Measurements from ENCODE around the gene TESK2. TPM values are rescaled to one million over a fixed set of nuclear protein-coding genes. Genes with fewer than 3 reads are reported as not detected.

Gene TESK2
- total and polyA plus RNA-seq, 4 donors: 3.8 to 8.1 (median 5.0) TPM

- no peaks in the 10 kb centered on the region for H3K4me1 ChIP-seq (ENCODE audit: control insufficient read depth in 1 of 2, insufficient read depth in 2 of 2, low read length in 2 of 2)
- no peak overlapping the region for H3K27ac ChIP-seq (ENCODE audit: low read depth in 1 of 2, low read length in 2 of 2)
- no peaks in the 10 kb centered on the region for H3K27me3 ChIP-seq (ENCODE audit: control insufficient read depth in 1 of 2, insufficient read depth in 2 of 2, low read length in 1 of 2)
- H3K9me3 ChIP-seq (ENCODE audit: control insufficient read depth, low read length): no peaks in the 10 kb centered on the region
- ATAC-seq (ENCODE audit: low FRiP score) (no peak), DNase-seq (no peak)
- H3K36me3 ChIP-seq (ENCODE audit: control insufficient read depth in 1 of 2, insufficient read depth in 2 of 2, low read length in 1 of 2): no peaks in the 10 kb centered on the region
- intact Hi-C loops (cut with DNase I): no loop called here
- no peak overlapping the region for H3K4me3 ChIP-seq (ENCODE audit: low read length in 2 of 2)
- WGBS, 2 donors: 93 to 94% methylated on average over 7 of the region's 7 CpGs
Measured at GRCh38 chr1:45443580-45444446, 47.1 kb downstream of the TESK2 start.

- DNase-seq (no peak), ATAC-seq (ENCODE audit: low FRiP score) (no peak)
- Histone ChIP-seq H3K4me1 (ENCODE audit: control insufficient read depth in 1 of 2, insufficient read depth in 2 of 2, low read length in 2 of 2) (no peaks in the 10 kb centered on the region), H3K9me3 (ENCODE audit: control insufficient read depth, low read length) (no peaks in the 10 kb centered on the region), H3K27me3 (ENCODE audit: control insufficient read depth in 1 of 2, insufficient read depth in 2 of 2, low read length in 1 of 2) (no peaks in the 10 kb centered on the region), H3K36me3 (ENCODE audit: control insufficient read depth in 1 of 2, insufficient read depth in 2 of 2, low read length in 1 of 2) (no peaks in the 10 kb centered on the region), H3K27ac (ENCODE audit: low read depth in 1 of 2, low read length in 2 of 2) (no peak overlapping the region), H3K4me3 (ENCODE audit: low read length in 2 of 2) (no peak overlapping the region)
- 12 to 17% methylated on average over 3 of the region's 3 CpGs for WGBS, 2 donors
- intact Hi-C loops (cut with DNase I): no loop called here
Measured at GRCh38 chr1:45442272-45442671, 48.7 kb downstream of the TESK2 start.

- no peaks in the 10 kb centered on the region for H3K27me3 ChIP-seq (ENCODE audit: control insufficient read depth in 1 of 2, insufficient read depth in 2 of 2, low read length in 1 of 2)
- intact Hi-C loops (cut with DNase I): no loop called here
- H3K36me3 ChIP-seq (ENCODE audit: control insufficient read depth in 1 of 2, insufficient read depth in 2 of 2, low read length in 1 of 2): no peaks in the 10 kb centered on the region
- DNase-seq: no peak
- ATAC-seq (ENCODE audit: low FRiP score): no peak
- H3K27ac ChIP-seq (ENCODE audit: low read depth in 1 of 2, low read length in 2 of 2): no peak overlapping the region
- H3K9me3 ChIP-seq (ENCODE audit: control insufficient read depth, low read length): no peaks in the 10 kb centered on the region
- H3K4me1 ChIP-seq (ENCODE audit: control insufficient read depth in 1 of 2, insufficient read depth in 2 of 2, low read length in 2 of 2): no peaks in the 10 kb centered on the region
- no peak overlapping the region for H3K4me3 ChIP-seq (ENCODE audit: low read length in 2 of 2)
Measured at GRCh38 chr1:45437323-45437722, 53.6 kb downstream of the TESK2 start.

GRCh38 chr1:45430490-45430889 lies 60.5 kb downstream of the TESK2 start:
- Histone ChIP-seq H3K4me1 (ENCODE audit: control insufficient read depth in 1 of 2, insufficient read depth in 2 of 2, low read length in 2 of 2) (no peaks in the 10 kb centered on the region), H3K4me3 (ENCODE audit: low read length in 2 of 2) (no peak overlapping the region), H3K36me3 (ENCODE audit: control insufficient read depth in 1 of 2, insufficient read depth in 2 of 2, low read length in 1 of 2) (no peaks in the 10 kb centered on the region), H3K27me3 (ENCODE audit: control insufficient read depth in 1 of 2, insufficient read depth in 2 of 2, low read length in 1 of 2) (no peaks in the 10 kb centered on the region), H3K9me3 (ENCODE audit: control insufficient read depth, low read length) (no peaks in the 10 kb centered on the region), H3K27ac (ENCODE audit: low read depth in 1 of 2, low read length in 2 of 2) (no peak overlapping the region)
- ATAC-seq (ENCODE audit: low FRiP score) (no peak), DNase-seq (no peak)
- intact Hi-C loops (cut with DNase I): no loop called here
- WGBS, 2 donors: 95 to 98% methylated on average over 5 of the region's 5 CpGs

- DNase-seq (no peak), ATAC-seq (ENCODE audit: low FRiP score) (no peak)
- intact Hi-C loops (cut with DNase I): no loop called here
- no peaks in the 10 kb centered on the region for H3K4me1 ChIP-seq (ENCODE audit: control insufficient read depth in 1 of 2, insufficient read depth in 2 of 2, low read length in 2 of 2)
- WGBS, 2 donors: 23 to 29% methylated on average over 4 of the region's 4 CpGs
- H3K27me3 ChIP-seq (ENCODE audit: control insufficient read depth in 1 of 2, insufficient read depth in 2 of 2, low read length in 1 of 2): no peaks in the 10 kb centered on the region
- no peaks in the 10 kb centered on the region for H3K36me3 ChIP-seq (ENCODE audit: control insufficient read depth in 1 of 2, insufficient read depth in 2 of 2, low read length in 1 of 2)
- H3K27ac ChIP-seq (ENCODE audit: low read depth in 1 of 2, low read length in 2 of 2): no peak overlapping the region
- H3K4me3 ChIP-seq (ENCODE audit: low read length in 2 of 2): no peak overlapping the region
- no peaks in the 10 kb centered on the region for H3K9me3 ChIP-seq (ENCODE audit: control insufficient read depth, low read length)
Measured at GRCh38 chr1:45429561-45430159, 61.3 kb downstream of the TESK2 start.

GRCh38 chr1:45423906-45424678 lies 66.9 kb downstream of the TESK2 start:
- intact Hi-C loops (cut with DNase I): no loop called here
- Histone ChIP-seq H3K27me3 (ENCODE audit: control insufficient read depth in 1 of 2, insufficient read depth in 2 of 2, low read length in 1 of 2) (no peaks in the 10 kb centered on the region), H3K27ac (ENCODE audit: low read depth in 1 of 2, low read length in 2 of 2) (no peak overlapping the region), H3K36me3 (ENCODE audit: control insufficient read depth in 1 of 2, insufficient read depth in 2 of 2, low read length in 1 of 2) (no peaks in the 10 kb centered on the region), H3K4me3 (ENCODE audit: low read length in 2 of 2) (no peak overlapping the region), H3K9me3 (ENCODE audit: control insufficient read depth, low read length) (peaks cover 2% of the 10 kb centered on the region), H3K4me1 (ENCODE audit: control insufficient read depth in 1 of 2, insufficient read depth in 2 of 2, low read length in 2 of 2) (no peaks in the 10 kb centered on the region)
- WGBS, 2 donors: 75 to 79% methylated on average over 4 of the region's 4 CpGs
- ATAC-seq (ENCODE audit: low FRiP score) (no peak), DNase-seq (no peak)

- Histone ChIP-seq H3K9me3 (ENCODE audit: control insufficient read depth, low read length) (peaks cover 2% of the 10 kb centered on the region), H3K27me3 (ENCODE audit: control insufficient read depth in 1 of 2, insufficient read depth in 2 of 2, low read length in 1 of 2) (no peaks in the 10 kb centered on the region), H3K4me1 (ENCODE audit: control insufficient read depth in 1 of 2, insufficient read depth in 2 of 2, low read length in 2 of 2) (no peaks in the 10 kb centered on the region), H3K36me3 (ENCODE audit: control insufficient read depth in 1 of 2, insufficient read depth in 2 of 2, low read length in 1 of 2) (no peaks in the 10 kb centered on the region), H3K4me3 (ENCODE audit: low read length in 2 of 2) (no peak overlapping the region), H3K27ac (ENCODE audit: low read depth in 1 of 2, low read length in 2 of 2) (no peak overlapping the region)
- intact Hi-C loops (cut with DNase I): no loop called here
- ATAC-seq (ENCODE audit: low FRiP score) (no peak), DNase-seq (no peak)
- WGBS, 2 donors: 97 to 98% methylated on average over 2 of the region's 2 CpGs
Measured at GRCh38 chr1:45421935-45422334, 69.0 kb downstream of the TESK2 start.

- Histone ChIP-seq H3K4me1 (ENCODE audit: control insufficient read depth in 1 of 2, insufficient read depth in 2 of 2, low read length in 2 of 2) (no peaks in the 10 kb centered on the region), H3K4me3 (ENCODE audit: low read length in 2 of 2) (no peak overlapping the region), H3K27ac (ENCODE audit: low read depth in 1 of 2, low read length in 2 of 2) (no peak overlapping the region), H3K9me3 (ENCODE audit: control insufficient read depth, low read length) (no peaks in the 10 kb centered on the region), H3K27me3 (ENCODE audit: control insufficient read depth in 1 of 2, insufficient read depth in 2 of 2, low read length in 1 of 2) (no peaks in the 10 kb centered on the region), H3K36me3 (ENCODE audit: control insufficient read depth in 1 of 2, insufficient read depth in 2 of 2, low read length in 1 of 2) (no peaks in the 10 kb centered on the region)
- no peak for ATAC-seq (ENCODE audit: low FRiP score)
- 74% methylated on average over 6 of the region's 6 CpGs for WGBS, 2 donors
- intact Hi-C loops (cut with DNase I): no loop called here
- no peak for DNase-seq
Measured at GRCh38 chr1:45414746-45415145, 76.2 kb downstream of the TESK2 start.

Measured in aorta (tissue), 5 donors.